GM19372 (cell line): ENCODE results near the gene TBKBP1.
A peak's percentile ranks its signal among the peaks of the same experiment; 100 is the strongest.

Experiments
- ATAC-seq: cut with Tn5 transposase; IDR thresholded peaks from one replicate; pipeline ENCODE4 v1.9.1; 2021; ENCODE audit warnings: mild to moderate bottlenecking, low read depth, moderate library complexity; ENCODE audit not compliant: unreplicated experiment

Gene TBKBP1, protein sequence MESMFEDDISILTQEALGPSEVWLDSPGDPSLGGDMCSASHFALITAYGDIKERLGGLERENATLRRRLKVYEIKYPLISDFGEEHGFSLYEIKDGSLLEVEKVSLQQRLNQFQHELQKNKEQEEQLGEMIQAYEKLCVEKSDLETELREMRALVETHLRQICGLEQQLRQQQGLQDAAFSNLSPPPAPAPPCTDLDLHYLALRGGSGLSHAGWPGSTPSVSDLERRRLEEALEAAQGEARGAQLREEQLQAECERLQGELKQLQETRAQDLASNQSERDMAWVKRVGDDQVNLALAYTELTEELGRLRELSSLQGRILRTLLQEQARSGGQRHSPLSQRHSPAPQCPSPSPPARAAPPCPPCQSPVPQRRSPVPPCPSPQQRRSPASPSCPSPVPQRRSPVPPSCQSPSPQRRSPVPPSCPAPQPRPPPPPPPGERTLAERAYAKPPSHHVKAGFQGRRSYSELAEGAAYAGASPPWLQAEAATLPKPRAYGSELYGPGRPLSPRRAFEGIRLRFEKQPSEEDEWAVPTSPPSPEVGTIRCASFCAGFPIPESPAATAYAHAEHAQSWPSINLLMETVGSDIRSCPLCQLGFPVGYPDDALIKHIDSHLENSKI

DNA sequence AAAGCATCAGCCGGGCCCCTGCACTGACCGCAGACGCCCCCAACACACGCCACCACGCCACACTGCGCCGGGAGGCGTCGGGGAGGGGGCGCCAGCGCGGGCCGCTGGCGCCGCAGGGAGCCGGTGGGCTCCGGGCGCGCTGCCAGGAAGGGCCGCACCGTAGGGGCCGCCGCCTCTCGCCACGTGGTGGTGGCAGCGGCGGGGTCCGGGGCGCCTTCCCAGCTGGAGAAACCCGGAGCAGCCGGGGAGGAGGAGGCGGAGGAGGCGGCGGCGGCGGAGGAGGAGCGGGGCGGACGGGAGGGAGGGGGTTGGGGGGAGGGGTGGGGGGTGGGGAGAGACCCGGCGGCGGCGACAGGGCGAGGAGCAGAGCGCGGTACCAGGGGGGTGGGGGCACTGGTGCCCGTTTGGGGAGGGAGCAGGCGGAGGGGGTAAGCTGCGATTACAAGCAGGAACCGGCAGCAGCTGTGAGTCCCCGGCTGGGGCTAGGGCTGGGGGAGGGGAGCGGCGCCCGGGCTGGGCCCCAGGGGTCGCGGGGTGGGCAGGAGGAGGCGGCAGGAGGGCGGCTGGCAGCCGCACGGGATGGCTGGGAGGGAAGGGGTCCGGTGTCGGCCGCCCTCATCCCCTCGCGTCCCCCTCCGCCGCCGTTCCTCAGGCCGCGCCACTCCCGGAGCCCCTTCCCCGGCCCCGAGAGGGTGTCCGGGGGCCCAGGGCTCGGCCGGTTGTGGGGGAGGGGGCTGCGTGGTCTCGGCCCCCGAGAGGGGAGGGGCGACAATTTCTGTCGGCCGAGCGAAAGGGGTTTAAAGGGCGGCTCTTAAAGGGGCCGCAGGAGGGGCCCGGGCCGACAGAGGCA is at the start of gene TBKBP1:
Gene TBKBP1 (plus strand): TSS at position 431 of the 850 bp plus-strand sequence. CDS start 1,952 bp downstream, outside the sequence.
- ATAC-seq: no peak

DNA sequence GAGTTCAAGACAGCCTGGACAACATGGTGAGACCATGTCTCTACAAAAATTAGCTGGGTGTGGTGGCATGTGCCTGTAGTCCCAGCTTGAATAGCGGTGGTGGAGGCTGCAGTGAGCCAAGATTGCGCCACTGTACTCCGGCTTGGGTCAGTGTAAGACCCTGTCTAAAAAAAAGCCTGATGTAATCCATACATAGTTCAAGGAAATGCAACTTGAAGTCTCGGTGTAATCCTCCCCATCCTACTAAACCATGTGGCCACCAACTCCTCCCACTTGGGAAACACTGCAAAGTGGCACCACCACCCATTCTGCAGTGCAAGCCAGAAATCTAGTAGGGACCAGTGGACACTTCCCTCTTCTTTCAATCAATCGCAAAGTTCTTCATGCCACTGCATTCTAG is 49.6 kb upstream of the TBKBP1 start:
- ATAC-seq: no peak

DNA sequence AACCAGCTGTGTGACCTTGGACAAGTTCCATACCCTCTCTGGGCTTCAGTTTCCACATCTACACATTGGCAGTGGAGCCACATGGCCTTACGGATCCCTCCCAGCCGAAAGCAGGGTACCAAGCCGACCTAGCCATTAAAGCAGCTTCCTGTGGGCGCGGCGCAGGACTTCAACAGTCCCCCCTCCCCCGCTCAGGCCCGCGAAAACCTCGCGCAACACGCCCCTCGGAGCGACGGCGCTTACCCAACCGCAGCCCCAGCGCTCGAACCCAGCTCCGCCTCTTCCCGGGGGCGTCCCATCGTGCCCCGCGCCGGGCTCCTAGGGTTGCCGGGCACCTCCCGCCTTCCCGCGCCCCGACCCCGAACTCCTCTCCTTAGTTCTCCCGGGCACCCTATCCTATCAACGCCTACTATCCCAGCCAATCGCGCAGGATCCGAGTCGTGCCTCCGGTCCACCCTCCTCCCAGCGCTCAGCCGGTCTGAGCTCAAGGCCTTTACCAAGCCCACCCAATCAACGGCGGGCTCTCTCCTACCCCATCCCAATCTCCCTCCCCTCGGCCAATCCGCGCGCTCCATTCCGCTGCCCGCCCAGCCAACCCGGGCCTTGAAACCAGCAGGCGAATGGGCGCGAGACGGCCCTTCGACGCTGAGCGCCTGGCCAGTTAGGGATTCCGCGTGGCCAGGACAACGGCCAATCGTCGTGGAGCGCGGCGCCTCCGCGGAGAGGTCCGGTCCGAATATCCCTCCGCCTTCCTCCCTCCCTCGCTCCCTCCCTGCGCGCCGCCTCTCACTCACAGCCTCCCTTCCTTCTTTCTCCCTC is 44.6 kb upstream of the TBKBP1 start, which contains the start of gene KPNB1:
Gene KPNB1 (plus strand): TSS at position 767 of the 819 bp plus-strand sequence. CDS start 326 bp downstream, outside the sequence.
- peak; percentile 80 for ATAC-seq

DNA sequence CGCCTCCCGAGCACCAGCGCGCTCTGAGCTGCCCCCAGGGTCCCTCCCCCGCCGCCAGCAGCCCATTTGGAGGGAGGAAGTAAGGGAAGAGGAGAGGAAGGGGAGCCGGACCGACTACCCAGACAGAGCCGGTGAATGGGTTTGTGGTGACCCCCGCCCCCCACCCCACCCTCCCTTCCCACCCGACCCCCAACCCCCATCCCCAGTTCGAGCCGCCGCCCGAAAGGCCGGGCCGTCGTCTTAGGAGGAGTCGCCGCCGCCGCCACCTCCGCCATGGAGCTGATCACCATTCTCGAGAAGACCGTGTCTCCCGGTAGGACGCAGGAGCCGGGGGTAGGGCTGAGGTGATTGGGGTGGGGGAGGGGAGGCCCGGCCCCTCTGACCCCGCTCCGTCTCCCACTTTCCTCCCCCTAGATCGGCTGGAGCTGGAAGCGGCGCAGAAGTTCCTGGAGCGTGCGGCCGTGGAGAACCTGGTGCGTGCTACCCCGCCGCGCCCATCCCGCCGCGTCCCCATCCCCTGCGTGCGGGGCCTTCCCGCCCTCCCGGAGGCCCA is 43.9 kb upstream of the TBKBP1 start:
- no peak for ATAC-seq

DNA sequence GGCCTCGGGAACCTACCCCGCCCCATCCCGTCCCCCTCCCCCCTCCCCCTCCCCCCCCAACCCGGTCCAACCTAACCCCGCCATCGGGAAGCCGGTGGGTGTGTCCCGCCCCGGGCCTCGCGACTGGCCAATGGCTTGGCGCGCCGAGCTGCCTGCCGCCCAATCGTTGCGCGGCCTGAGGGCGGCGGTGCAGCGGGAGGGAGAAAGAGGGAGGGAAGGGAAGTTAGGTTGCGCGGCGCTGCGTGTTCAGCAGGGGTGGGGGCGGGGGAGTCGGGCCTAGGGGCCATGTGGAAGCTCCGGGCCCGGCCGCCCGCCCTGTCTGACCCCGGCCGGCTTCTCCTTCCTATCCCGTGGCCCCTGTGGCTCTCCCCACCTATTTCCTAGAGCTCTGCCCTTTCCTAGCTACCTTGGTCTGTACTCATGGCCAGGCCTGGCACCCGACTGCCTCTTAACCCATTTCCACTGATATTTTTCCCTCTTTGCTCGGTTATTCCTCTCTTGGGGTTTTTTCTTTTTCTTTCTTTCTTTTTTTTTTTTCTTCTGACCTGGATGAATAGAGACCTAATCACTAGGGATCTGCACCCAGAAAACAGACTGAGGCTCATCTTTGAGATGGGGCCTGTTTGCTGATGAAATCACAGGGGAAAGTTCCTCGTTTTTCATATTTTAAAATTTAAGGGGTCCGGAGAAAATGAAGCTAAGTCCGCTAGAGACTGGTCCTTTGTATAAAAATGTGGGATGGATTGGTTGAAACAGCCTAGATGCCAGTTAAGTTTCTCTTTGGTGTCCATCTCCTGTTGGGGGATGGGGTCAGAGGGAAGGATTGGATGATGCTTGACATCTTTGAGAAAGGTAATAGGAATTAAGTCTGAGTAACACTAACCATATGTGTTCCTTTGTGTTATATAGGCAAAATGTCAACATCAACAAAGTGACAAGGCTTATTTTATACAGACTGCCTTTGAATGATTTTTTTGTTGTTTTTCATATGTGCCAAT is 43.1 kb upstream of the TBKBP1 start:
- ATAC-seq: peak; percentile 46

DNA sequence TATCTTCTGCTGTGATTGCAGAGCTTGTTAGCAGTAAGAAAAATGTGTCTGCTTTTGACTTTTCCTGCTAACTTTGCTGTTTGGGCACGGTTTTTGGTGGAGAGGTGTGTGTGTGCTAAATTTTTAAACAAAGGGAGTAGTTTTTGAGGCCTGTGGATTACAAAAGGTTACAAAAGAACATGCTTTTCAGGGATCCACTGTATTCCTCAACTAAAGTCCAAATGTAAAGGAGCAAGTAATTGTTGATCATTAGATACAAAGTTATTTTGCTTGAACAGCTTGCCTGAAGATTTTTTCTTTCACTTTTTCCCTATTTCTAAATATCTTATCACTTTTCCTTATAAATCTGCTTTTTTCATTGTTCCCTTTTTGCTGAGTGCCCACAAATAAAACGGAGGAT is 42.3 kb upstream of the TBKBP1 start:
- no peak for ATAC-seq

DNA sequence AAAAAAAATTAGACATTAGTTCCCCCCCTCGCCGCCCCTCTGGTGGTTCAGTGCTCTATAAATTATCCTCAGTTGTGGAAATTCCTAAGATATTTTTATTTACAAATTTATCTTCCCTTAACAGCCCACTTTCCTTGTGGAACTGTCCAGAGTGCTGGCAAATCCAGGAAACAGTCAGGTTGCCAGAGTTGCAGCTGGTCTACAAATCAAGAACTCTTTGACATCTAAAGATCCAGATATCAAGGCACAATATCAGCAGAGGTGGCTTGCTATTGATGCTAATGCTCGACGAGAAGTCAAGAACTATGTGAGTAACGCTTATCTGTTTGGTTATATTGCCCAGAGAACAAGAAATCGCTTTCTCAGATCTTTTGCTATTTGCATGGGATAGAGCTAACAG is 41.4 kb upstream of the TBKBP1 start:
- no peak for ATAC-seq

DNA sequence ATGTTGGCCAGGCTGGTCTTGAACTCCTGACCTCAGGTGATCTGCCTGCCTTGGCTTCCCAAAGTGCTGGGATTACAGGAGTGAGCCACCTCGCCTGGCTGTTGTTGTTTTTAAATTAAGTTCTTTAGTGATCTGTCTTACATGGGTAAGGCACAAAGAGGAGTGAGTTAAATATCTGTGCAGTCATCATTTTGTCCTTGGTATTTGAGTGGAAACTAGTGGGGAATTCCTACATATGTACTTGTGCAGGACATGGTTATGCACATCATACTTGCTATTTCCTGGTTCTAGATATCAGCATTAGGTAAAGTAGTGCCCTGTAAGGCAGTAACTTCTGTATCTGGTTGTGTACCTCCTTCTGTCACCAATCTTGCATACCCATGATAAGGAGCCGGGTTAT is 40.5 kb upstream of the TBKBP1 start:
- ATAC-seq: no peak

DNA sequence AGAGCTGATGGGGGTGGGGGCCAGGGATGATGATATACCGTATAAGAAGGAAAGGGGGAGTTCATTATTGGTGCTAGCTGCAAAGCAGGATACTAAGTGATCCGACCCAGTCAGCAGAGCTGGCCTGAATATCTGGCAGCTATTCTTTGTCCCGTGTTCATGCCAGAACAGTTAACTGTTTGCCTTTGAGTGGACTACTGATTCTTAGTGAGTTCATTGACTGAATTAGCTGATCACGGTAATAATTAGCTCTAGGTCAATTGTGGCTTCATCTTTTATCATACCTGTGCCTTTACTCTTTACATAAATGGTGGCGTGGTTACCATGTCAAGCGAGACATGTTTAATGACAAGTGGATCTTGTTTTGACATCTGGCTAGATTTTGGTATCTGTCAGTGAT is 39.0 kb upstream of the TBKBP1 start:
- no peak for ATAC-seq

DNA sequence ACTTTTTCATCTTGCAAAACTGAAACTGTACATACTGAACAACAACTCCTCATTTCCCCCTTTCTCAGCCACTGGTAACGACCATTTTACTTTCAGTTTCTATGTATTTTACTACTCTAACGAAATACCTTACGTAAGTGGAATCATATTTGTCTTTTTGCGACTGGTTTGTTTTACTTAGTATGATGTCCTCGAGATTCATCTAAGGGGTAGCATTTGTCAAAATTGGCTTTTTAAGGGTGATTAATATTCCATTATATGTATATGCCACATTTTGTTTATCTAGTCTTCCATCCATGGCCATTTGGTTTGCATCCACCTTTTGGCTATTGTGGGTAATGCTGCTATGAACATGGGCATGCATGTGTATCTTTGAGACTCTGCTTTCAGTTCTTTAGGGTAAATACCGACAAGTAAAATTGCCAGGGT is 33.9 kb upstream of the TBKBP1 start:
- peak; percentile 53 for ATAC-seq

DNA sequence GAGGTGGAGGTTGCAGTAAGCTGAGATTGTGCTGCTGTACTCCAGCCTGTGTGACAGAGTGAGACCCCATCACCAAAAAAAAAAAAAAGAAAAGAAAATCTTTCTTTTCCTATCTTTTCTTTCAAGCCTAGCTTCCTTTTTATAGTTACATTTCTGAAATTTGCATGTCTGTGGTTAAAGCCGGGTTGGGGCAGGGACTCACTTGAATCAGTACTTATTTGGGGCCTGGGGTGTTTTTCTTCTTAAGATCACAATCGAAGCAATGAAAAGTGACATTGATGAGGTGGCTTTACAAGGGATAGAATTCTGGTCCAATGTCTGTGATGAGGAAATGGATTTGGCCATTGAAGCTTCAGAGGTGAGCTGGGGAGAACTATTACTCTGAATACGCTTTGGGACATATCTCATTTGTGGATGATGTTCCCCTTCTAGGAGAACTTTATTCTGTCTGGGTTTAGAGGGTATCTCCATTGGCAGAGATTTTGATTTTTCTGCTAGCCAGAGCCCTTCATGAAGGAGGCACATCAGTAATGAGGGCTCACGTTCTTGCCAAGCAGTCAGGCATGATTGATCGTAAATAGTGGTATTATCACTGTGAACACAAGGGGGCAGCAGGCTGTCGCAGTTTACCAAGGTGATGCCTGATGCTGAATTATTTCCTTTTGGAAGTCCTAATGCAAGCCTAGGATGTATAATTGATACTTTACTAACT is 29.9 kb upstream of the TBKBP1 start:
- no peak for ATAC-seq

DNA sequence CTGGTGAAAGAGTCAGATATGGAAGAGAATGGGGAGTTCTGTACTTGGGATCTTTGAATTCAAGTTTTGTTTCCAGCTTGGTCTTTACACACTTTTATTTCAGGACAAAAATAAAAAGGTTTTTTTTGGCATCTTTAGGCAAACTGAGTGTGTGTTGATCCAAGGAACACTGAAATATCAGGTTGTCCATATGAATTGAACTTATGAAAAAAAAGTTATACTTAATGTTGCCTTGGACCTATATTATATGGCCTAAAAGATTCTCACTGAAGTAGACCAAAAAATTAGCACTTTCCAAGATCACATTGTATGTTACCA is 29.4 kb upstream of the TBKBP1 start:
- ATAC-seq: no peak

DNA sequence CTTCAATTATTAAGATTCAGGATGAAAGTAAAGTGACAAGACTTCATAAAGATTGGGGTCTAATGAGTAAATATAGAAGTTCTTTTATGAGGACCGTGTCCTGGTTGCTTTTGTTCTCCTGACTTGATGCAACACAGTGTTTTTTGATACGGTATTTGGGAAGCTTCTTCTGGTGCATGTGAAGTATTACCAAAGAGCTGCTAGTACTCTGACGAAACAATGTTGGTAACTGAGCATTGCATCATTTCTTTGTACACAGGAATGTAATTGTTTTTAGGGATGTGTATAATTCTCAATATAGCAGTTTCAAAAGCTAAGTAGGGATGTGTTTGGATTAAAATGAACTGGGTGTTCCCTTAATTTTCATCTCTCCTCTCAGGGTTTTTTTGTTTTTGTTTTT is 28.3 kb upstream of the TBKBP1 start:
- ATAC-seq: no peak

DNA sequence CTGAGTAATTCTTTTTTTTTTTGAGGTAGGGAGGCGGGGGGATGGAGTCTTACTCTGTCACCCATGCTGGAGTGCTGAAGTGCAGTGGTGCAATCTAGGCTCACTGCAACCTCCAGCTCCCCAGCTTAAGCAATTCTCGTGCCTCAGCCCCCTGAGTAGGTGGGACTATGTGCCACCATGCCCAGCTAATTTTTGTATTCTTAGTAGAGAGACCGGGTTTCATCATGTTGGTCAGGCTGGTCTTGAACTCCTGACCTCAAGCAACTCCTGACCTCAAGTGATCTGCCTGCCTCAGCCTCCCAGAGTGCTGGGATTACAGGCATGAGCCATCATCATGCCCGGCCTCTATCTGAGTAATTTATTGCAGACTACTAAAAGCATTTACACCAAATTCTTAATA is 24.9 kb upstream of the TBKBP1 start:
- ATAC-seq: no peak

DNA sequence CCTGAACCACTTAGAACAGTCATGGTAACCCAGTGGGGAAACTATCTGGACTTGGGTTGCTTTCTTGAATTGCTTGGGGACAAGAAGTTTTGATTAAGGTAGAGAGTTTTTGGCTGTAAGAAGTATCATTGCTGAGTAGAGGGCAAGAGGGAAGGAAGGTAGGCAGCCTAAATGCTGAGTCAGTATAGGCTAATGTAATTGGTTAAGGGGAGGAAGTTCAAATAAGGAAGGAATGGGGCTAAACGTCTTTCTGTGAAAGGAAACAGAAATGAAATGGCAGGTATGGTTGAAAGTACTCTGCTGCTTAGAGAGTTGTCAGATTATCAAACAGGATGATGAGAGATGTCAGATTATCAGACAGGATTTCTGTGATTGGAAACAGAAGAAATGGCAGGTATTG is 23.9 kb upstream of the TBKBP1 start:
- no peak for ATAC-seq

DNA sequence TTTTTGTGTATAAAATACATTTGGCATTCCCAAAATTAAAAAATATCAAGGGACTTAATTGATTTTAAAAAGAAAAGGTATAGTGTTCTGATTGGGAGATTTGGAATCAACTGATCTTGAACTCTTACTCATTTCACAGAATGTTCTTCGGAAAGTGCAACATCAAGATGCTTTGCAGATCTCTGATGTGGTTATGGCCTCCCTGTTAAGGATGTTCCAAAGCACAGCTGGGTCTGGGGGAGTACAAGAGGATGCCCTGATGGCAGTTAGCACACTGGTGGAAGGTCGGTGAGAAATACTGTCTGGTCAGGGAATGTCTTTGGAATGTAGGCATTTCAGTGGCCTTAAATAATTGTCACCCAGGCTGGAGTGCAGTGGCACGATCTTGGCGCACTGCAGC is 19.5 kb upstream of the TBKBP1 start:
- ATAC-seq: no peak

DNA sequence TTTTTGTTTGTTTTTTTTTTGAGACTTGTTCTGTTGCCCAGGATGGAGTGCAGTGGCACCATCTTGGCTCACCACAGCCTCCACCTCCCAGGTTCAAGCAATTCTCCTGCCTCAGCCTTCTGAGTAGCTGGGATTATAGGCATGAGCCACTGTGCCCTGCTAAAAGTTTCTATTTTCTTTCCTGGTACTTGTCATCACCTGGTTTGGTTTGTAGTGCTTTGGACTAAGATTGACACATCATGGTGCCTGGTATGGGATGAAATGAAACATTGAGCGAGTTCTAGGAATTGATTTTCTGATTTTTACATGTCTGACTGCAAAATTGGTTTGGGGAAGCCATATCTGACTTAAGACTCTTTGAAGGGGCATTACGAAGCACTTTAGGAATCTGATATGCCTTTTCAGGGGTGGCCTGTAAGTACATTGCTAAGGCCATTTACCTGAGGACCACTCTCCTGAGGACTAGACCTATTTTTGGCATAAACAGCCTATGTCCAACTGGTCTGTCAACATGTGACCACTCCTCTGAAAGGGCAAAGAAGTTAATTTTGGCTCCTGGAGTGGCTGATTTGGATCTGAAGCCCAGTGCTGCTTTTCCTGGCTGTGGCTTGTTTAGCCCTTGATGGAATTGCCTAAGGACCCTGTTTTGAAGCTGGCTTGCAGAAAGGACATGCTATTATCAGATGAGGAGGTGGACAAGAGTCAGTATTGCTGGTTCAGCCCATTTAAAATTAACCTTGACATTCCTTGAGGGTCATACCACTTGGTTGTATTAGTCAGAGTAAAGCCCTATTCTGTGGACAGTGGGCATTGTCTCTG is 18.4 kb upstream of the TBKBP1 start:
- ATAC-seq: no peak

DNA sequence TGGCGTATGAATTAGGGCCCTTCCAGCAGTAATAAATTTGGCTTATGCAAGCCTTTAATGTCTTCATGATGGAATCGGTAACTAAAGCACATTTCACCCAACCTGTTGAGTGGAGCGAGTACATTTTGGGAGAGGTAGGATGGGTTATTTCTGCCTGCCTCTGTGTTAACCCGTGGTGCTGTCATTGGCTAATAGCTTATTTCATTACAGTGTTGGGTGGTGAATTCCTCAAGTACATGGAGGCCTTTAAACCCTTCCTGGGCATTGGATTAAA is 17.8 kb upstream of the TBKBP1 start:
- ATAC-seq: no peak
